GM18517 (cell line): ENCODE measurements around the gene C19orf67.
"Not testable (repeated sequence)": the region's sequence is repeated elsewhere in the genome, so short reads cannot be mapped to it uniquely, and the experiment has no call there.

Experiments used
- ATAC-seq: cut with Tn5 transposase; IDR thresholded peaks from one replicate; pipeline ENCODE4 v1.9.1; 2021; ENCODE audit warnings: mild to moderate bottlenecking, moderate library complexity; ENCODE audit not compliant: unreplicated experiment

C19orf67 gene

GRCh38 chr19:14058182-14059092, 27.1 kb downstream of the C19orf67 start:
- ATAC-seq = no peak

- ATAC-seq = no peak
These were observed 28.7 kb downstream of the C19orf67 start for GRCh38 chr19:14056741-14057356.

GRCh38 chr19:14056069-14056666, 29.4 kb downstream of the C19orf67 start:
- ATAC-seq = no peak

- ATAC-seq = no peak
These were observed 30.2 kb downstream of the C19orf67 start for GRCh38 chr19:14055396-14055795.

- no peak for ATAC-seq
These were observed 30.9 kb downstream of the C19orf67 start for GRCh38 chr19:14054721-14055120.

- ATAC-seq = no peak
These were observed 31.5 kb downstream of the C19orf67 start for GRCh38 chr19:14054099-14054498.

- no peak for ATAC-seq
These were observed 32.1 kb downstream of the C19orf67 start for GRCh38 chr19:14053500-14053899.

GRCh38 chr19:14053032-14053431, 32.6 kb downstream of the C19orf67 start:
- no peak for ATAC-seq

- ATAC-seq = no peak
These were observed 33.1 kb downstream of the C19orf67 start for GRCh38 chr19:14052470-14052869.

GRCh38 chr19:14051980-14052379, 33.6 kb downstream of the C19orf67 start:
- no peak for ATAC-seq

GRCh38 chr19:14050961-14051360, 34.6 kb downstream of the C19orf67 start:
- not testable (repeated sequence) for ATAC-seq

GRCh38 chr19:14050512-14050911, 35.1 kb downstream of the C19orf67 start:
- ATAC-seq = no peak

GRCh38 chr19:14048443-14049153, 37.0 kb downstream of the C19orf67 start:
- ATAC-seq = no peak

- not testable (repeated sequence) for ATAC-seq
These were observed 37.7 kb downstream of the C19orf67 start for GRCh38 chr19:14047866-14048265.

- not testable (repeated sequence) for ATAC-seq
These were observed 42.6 kb downstream of the C19orf67 start for GRCh38 chr19:14042659-14043608.

GRCh38 chr19:14039181-14039580, 46.4 kb downstream of the C19orf67 start:
- no peak for ATAC-seq

GRCh38 chr19:14035706-14036105, 49.9 kb downstream of the C19orf67 start:
- ATAC-seq = no peak

- ATAC-seq = not testable (repeated sequence)
These were observed 50.4 kb downstream of the C19orf67 start for GRCh38 chr19:14035159-14035558.

GRCh38 chr19:14033946-14034345, 51.6 kb downstream of the C19orf67 start:
- no peak for ATAC-seq
